Neural cell (in vitro differentiated cells): ENCODE results near the gene PWWP2A. TPM values are rescaled to one million over a fixed set of nuclear protein-coding genes. Genes with fewer than 3 reads are reported as not detected.

Experiments
- H2AFZ ChIP-seq: fragments of 200-600, 300-800 bp; sonication (generic), shearing (Covaris generic); 2 replicates; pipeline ENCODE4 v1.6.0; 2014; ENCODE audit warnings: low read depth, mild to moderate bottlenecking, antibody characterized with exemption, low read length, moderate library complexity
- H3F3A ChIP-seq: fragments of 200-600 bp; shearing (Covaris generic); 2 replicates; pipeline ENCODE4 v1.6.1; 2016; ENCODE audit warnings: mild to moderate bottlenecking, moderate library complexity, mixed read lengths, antibody characterized with exemption, low read length; ENCODE audit not compliant: insufficient read depth, poor library complexity, severe bottlenecking
- H3K27ac ChIP-seq: fragments of 200-600, 300-800 bp; sonication (generic), shearing (Covaris generic); 2 replicates; pipeline ENCODE4 v1.5.1; 2014; ENCODE audit warnings: mild to moderate bottlenecking, low read length, moderate library complexity
- H3K27me3 ChIP-seq: fragments of 300-800, 200-600 bp; sonication (generic), shearing (Covaris generic); 2 replicates; pipeline ENCODE4 v1.6.0; 2014; ENCODE audit warnings: mild to moderate bottlenecking, low read depth, low read length, moderate library complexity; ENCODE audit not compliant: insufficient read depth
- H3K36me3 ChIP-seq: fragments of 300-800, 200-600 bp; sonication (generic), shearing (Covaris generic); 2 replicates; pipeline ENCODE4 v1.5.1; 2014; ENCODE audit warnings: mild to moderate bottlenecking, antibody characterized with exemption, low read length, moderate library complexity; ENCODE audit not compliant: insufficient read depth
- H3K4me2 ChIP-seq: fragments of 300-800, 200-600 bp; sonication (generic), shearing (Covaris generic); 2 replicates; pipeline ENCODE4 v1.6.0; 2014; ENCODE audit warnings: mild to moderate bottlenecking, low read length
- H3K4me3 ChIP-seq: fragments of 300-800, 200-600 bp; sonication (generic), shearing (Covaris generic); 2 replicates; pipeline ENCODE4 v1.5.1; 2014; ENCODE audit warnings: mild to moderate bottlenecking, low read length, moderate library complexity
- H3K79me2 ChIP-seq: fragments of 200-600 bp; shearing (Covaris generic); replicated peaks from 2 replicates; pipeline ENCODE4 v1.6.0; 2014; ENCODE audit warnings: mild to moderate bottlenecking, low read length, moderate library complexity; ENCODE audit not compliant: insufficient read depth
- H3K9ac ChIP-seq: fragments of 300-800, 200-600 bp; sonication (generic), shearing (Covaris generic); 2 replicates; pipeline ENCODE4 v1.6.1; 2016; ENCODE audit warnings: mild to moderate bottlenecking, low read length, mixed read lengths
- H3K9me2 ChIP-seq: fragments of 200-600 bp; shearing (Covaris generic); 2 replicates; pipeline ENCODE4 v1.6.1; 2016; ENCODE audit warnings: mild to moderate bottlenecking, low read length, mixed read lengths; ENCODE audit not compliant: insufficient read depth
- H3K9me3 ChIP-seq: fragments of 200-600, 300-800 bp; sonication (generic), shearing (Covaris generic); 2 replicates; pipeline ENCODE4 v1.6.1; 2016; ENCODE audit warnings: mild to moderate bottlenecking, mixed run types, low read length, moderate library complexity, mixed read lengths
- H4K20me1 ChIP-seq: fragments of 200-600 bp; shearing (Covaris generic); 2 replicates; pipeline ENCODE4 v1.6.1; 2016; ENCODE audit warnings: mild to moderate bottlenecking, mixed run types; ENCODE audit not compliant: insufficient read depth
- CTCF ChIP-seq: fragments of 450-650 bp; IDR thresholded peaks from 2 replicates; pipeline ENCODE4 v1.5.1; 2014; ENCODE audit warnings: antibody characterized with exemption, mild to moderate bottlenecking, moderate library complexity; ENCODE audit not compliant: poor library complexity, severe bottlenecking
- EP300 ChIP-seq: fragments of 450-650 bp; conservative IDR thresholded peaks from 2 replicates; pipeline ENCODE4 v1.6.1; 2014; ENCODE audit warnings: antibody characterized with exemption, mild to moderate bottlenecking, moderate library complexity; ENCODE audit not compliant: poor library complexity, severe bottlenecking
- EZH2 ChIP-seq: fragments of 200-600, 300-800 bp; shearing (Covaris generic), sonication (generic); IDR thresholded peaks from 2 replicates; pipeline ENCODE4 v1.6.1; 2014; ENCODE audit warnings: antibody characterized with exemption, low read length, borderline replicate concordance, mild to moderate bottlenecking; ENCODE audit not compliant: insufficient read depth, poor library complexity, severe bottlenecking
- MXI1 ChIP-seq: fragments of 450-650 bp; conservative IDR thresholded peaks from 2 replicates; pipeline ENCODE4 v1.6.1; 2014; ENCODE audit warnings: antibody characterized with exemption, mild to moderate bottlenecking; ENCODE audit not compliant: poor library complexity, severe bottlenecking
- POLR2AphosphoS5 ChIP-seq: IDR thresholded peaks from 2 replicates; pipeline ENCODE4 v1.6.1; 2012
- RAD21 ChIP-seq: fragments of 450-650 bp; conservative IDR thresholded peaks from 2 replicates; pipeline ENCODE4 v1.6.1; 2014; ENCODE audit warnings: antibody characterized with exemption, mild to moderate bottlenecking, moderate library complexity
- REST ChIP-seq: IDR thresholded peaks from 2 replicates; pipeline ENCODE4 v1.6.1; 2012; ENCODE audit warnings: borderline replicate concordance
- SMC3 ChIP-seq: fragments of 450-650 bp; conservative IDR thresholded peaks from 2 replicates; pipeline ENCODE4 v1.6.1; 2014; ENCODE audit warnings: antibody characterized with exemption, mild to moderate bottlenecking, moderate library complexity; ENCODE audit not compliant: poor library complexity
- TAF1 ChIP-seq: IDR thresholded peaks from 2 replicates; pipeline ENCODE4 v1.6.1; 2012; ENCODE audit warnings: low read depth
- polyA plus RNA-seq: library from polyadenylated mRNA; depleted of rRNA; stranded (reverse); fragments of >200 nt; gene quantifications from 2 replicates; pipeline ENCODE4 v1.2.3, GENCODE V29; 2014

PWWP2A gene
- polyA plus RNA-seq, 1 donor from 2014 or later, result 37.2 TPM

GRCh38 chr5:160166973-160167623, 47.8 kb upstream of the PWWP2A start:
- H3K79me2 ChIP-seq, result no peaks in the 10 kb centered on the region
- no peak overlapping the region for H3K4me2 ChIP-seq
- H3K4me3 ChIP-seq, result no peak overlapping the region
- H3K9ac ChIP-seq, result no peak overlapping the region
- H3K36me3 ChIP-seq, result no peaks in the 10 kb centered on the region
- TF ChIP-seq POLR2AphosphoS5 (no peak), EP300 (no peak), REST (no peak), SMC3 (no peak), RAD21 (no peak), EZH2 (no peak), TAF1 (no peak), CTCF (no peak), MXI1 (no peak)
- H3K9me3 ChIP-seq, result no peaks in the 10 kb centered on the region
- no peak overlapping the region for H2AFZ ChIP-seq
- no peaks in the 10 kb centered on the region for H3K27me3 ChIP-seq
- H3K9me2 ChIP-seq, result no peaks in the 10 kb centered on the region
- no peaks in the 10 kb centered on the region for H3F3A ChIP-seq
- no peak overlapping the region for H3K27ac ChIP-seq
- no peaks in the 10 kb centered on the region for H4K20me1 ChIP-seq

GRCh38 chr5:160166069-160166972, 47.1 kb upstream of the PWWP2A start:
- no peaks in the 10 kb centered on the region for H3F3A ChIP-seq
- H3K9ac ChIP-seq, result no peak overlapping the region
- H3K9me2 ChIP-seq, result no peaks in the 10 kb centered on the region
- no peaks in the 10 kb centered on the region for H3K27me3 ChIP-seq
- H3K36me3 ChIP-seq, result no peaks in the 10 kb centered on the region
- no peak overlapping the region for H3K4me2 ChIP-seq
- no peak for TF ChIP-seq SMC3
- TF ChIP-seq POLR2AphosphoS5, result no peak
- no peak for TF ChIP-seq RAD21
- TF ChIP-seq EZH2, result no peak
- no peak for TF ChIP-seq REST
- TF ChIP-seq EP300, result no peak
- TF ChIP-seq MXI1, result no peak
- TF ChIP-seq CTCF, result no peak
- no peak for TF ChIP-seq TAF1
- H3K4me3 ChIP-seq, result no peak overlapping the region
- no peaks in the 10 kb centered on the region for H3K79me2 ChIP-seq
- no peaks in the 10 kb centered on the region for H3K9me3 ChIP-seq
- H3K27ac ChIP-seq, result no peak overlapping the region
- no peak overlapping the region for H2AFZ ChIP-seq
- H4K20me1 ChIP-seq, result no peaks in the 10 kb centered on the region
